OCI-LY1 (cell line): ENCODE results near the gene GADD45A.

Source experiments
- H2AFZ ChIP-seq: fragments of 200-600 bp; sonication (generic), shearing (Covaris generic); 2 replicates; pipeline ENCODE4 v1.6.0; 2014; ENCODE audit warnings: antibody characterized with exemption, mild to moderate bottlenecking, low read length
- H3F3A ChIP-seq: fragments of 200-600 bp; sonication (generic), shearing (Covaris generic); 2 replicates; pipeline ENCODE4 v1.6.0; 2014; ENCODE audit warnings: mild to moderate bottlenecking, antibody characterized with exemption, low read length, moderate library complexity; ENCODE audit not compliant: insufficient read depth
- H3K27ac ChIP-seq: fragments of 200-600 bp; sonication (generic); 2 replicates; pipeline ENCODE4 v1.5.1; 2014; ENCODE audit warnings: low read length, mixed run types, mild to moderate bottlenecking, low read depth; ENCODE audit not compliant: poor library complexity, severe bottlenecking
- H3K27me3 ChIP-seq: fragments of 200-600 bp; sonication (generic); 2 replicates; pipeline ENCODE4 v1.6.0; 2014; ENCODE audit warnings: antibody characterized with exemption, mild to moderate bottlenecking, low read length, moderate library complexity; ENCODE audit not compliant: insufficient read depth
- H3K36me3 ChIP-seq: fragments of 200-600 bp; sonication (generic); 2 replicates; pipeline ENCODE4 v1.6.1; 2014; ENCODE audit warnings: mild to moderate bottlenecking, antibody characterized with exemption, low read length, moderate library complexity, mixed read lengths; ENCODE audit not compliant: insufficient read depth
- H3K4me1 ChIP-seq: fragments of 200-600 bp; sonication (generic); 2 replicates; pipeline ENCODE4 v1.5.1; 2014; ENCODE audit warnings: mild to moderate bottlenecking, low read length, moderate library complexity; ENCODE audit not compliant: insufficient read depth, severe bottlenecking
- H3K4me2 ChIP-seq: fragments of 200-600 bp; sonication (generic), shearing (Covaris generic); 2 replicates; pipeline ENCODE4 v1.6.1; 2014; ENCODE audit warnings: low read length
- H3K4me3 ChIP-seq: fragments of 200-600 bp; sonication (generic); 2 replicates; pipeline ENCODE4 v1.5.1; 2014; ENCODE audit warnings: low read length, low read depth, mild to moderate bottlenecking, mixed read lengths; ENCODE audit not compliant: poor library complexity, severe bottlenecking
- H3K79me2 ChIP-seq: fragments of 200-600 bp; shearing (Covaris generic); 2 replicates; pipeline ENCODE4 v1.6.1; 2016; ENCODE audit warnings: mixed run types, low read length, mixed read lengths; ENCODE audit not compliant: insufficient read depth
- H3K9ac ChIP-seq: fragments of 200-600 bp; sonication (generic), shearing (Covaris generic); 2 replicates; pipeline ENCODE4 v1.6.1; 2014; ENCODE audit warnings: mild to moderate bottlenecking, low read length, mixed read lengths
- H3K9me2 ChIP-seq: fragments of 200-600 bp; sonication (generic), shearing (Covaris generic); 2 replicates; pipeline ENCODE4 v1.6.1; 2014; ENCODE audit warnings: low read depth, mild to moderate bottlenecking, low read length, mixed read lengths
- H3K9me3 ChIP-seq: fragments of 200-600 bp; shearing (Covaris generic); 2 replicates; pipeline ENCODE4 v1.6.1; 2014; ENCODE audit warnings: low read length, mixed read lengths
- H4K20me1 ChIP-seq: fragments of 200-600 bp; sonication (generic), shearing (Covaris generic); 2 replicates; pipeline ENCODE4 v1.6.0; 2016; ENCODE audit warnings: mild to moderate bottlenecking, low read length; ENCODE audit not compliant: insufficient read depth
- CTCF ChIP-seq: fragments of 200-600 bp; sonication (generic), shearing (Covaris generic); IDR thresholded peaks from 2 replicates; pipeline ENCODE4 v1.5.1; 2017; ENCODE audit warnings: mild to moderate bottlenecking, antibody characterized with exemption, low read length, moderate library complexity, mixed read lengths
- EZH2 ChIP-seq: fragments of 200-600 bp; sonication (generic), shearing (Covaris generic); IDR thresholded peaks from 2 replicates; pipeline ENCODE4 v1.8.0; 2017; ENCODE audit warnings: borderline replicate concordance, mixed run types, mild to moderate bottlenecking, antibody characterized with exemption, low read length, moderate library complexity, mixed read lengths

GADD45A gene

GRCh38 chr1:67704351-67704750 is 19.4 kb downstream of the GADD45A start:
- H3K9ac ChIP-seq, result no peak overlapping the region
- no peaks in the 10 kb centered on the region for H4K20me1 ChIP-seq
- H3K36me3 ChIP-seq, result no peaks in the 10 kb centered on the region
- H3K4me1 ChIP-seq, result no peaks in the 10 kb centered on the region
- H3K4me3 ChIP-seq, result no peak overlapping the region
- no peaks in the 10 kb centered on the region for H3K9me3 ChIP-seq
- no peaks in the 10 kb centered on the region for H3K79me2 ChIP-seq
- H3K27ac ChIP-seq, result no peak overlapping the region
- no peaks in the 10 kb centered on the region for H3K9me2 ChIP-seq
- no peak overlapping the region for H2AFZ ChIP-seq
- no peaks in the 10 kb centered on the region for H3F3A ChIP-seq
- no peak for TF ChIP-seq EZH2
- no peak for TF ChIP-seq CTCF
- no peaks in the 10 kb centered on the region for H3K27me3 ChIP-seq
- no peak overlapping the region for H3K4me2 ChIP-seq

GRCh38 chr1:67705735-67706453 is 20.9 kb downstream of the GADD45A start:
- H2AFZ ChIP-seq, result no peak overlapping the region

GRCh38 chr1:67708606-67709005 is 23.6 kb downstream of the GADD45A start:
- TF ChIP-seq CTCF (no peak), EZH2 (no peak)
- Histone ChIP-seq H3K9me2 (no peaks in the 10 kb centered on the region), H2AFZ (no peak overlapping the region), H3K79me2 (no peaks in the 10 kb centered on the region), H3K36me3 (no peaks in the 10 kb centered on the region), H3K9me3 (no peaks in the 10 kb centered on the region), H3K27ac (no peak overlapping the region), H3K4me1 (peaks cover 34% of the 10 kb centered on the region), H3F3A (no peaks in the 10 kb centered on the region), H3K9ac (no peak overlapping the region), H4K20me1 (no peaks in the 10 kb centered on the region), H3K4me3 (no peak overlapping the region), H3K4me2 (no peak overlapping the region), H3K27me3 (no peaks in the 10 kb centered on the region)

More at GRCh38 chr1:67705735-67706453, 20.9 kb downstream of the GADD45A start:
- Histone ChIP-seq H3K4me3 (no peak overlapping the region), H3K9ac (no peak overlapping the region), H3K36me3 (no peaks in the 10 kb centered on the region), H3K27ac (no peak overlapping the region), H3K4me2 (no peak overlapping the region), H3F3A (no peaks in the 10 kb centered on the region), H3K79me2 (no peaks in the 10 kb centered on the region), H4K20me1 (no peaks in the 10 kb centered on the region), H3K27me3 (no peaks in the 10 kb centered on the region), H3K9me3 (no peaks in the 10 kb centered on the region), H3K9me2 (no peaks in the 10 kb centered on the region), H3K4me1 (peaks cover 7% of the 10 kb centered on the region)
- no peak for TF ChIP-seq EZH2
- no peak for TF ChIP-seq CTCF
